Hypothalamus (tissue), 51 donors: Measurements from ENCODE around the gene CSDE1.

Source experiments
- DNase-seq, 51 donors: peaks; one replicate each; lab custom pipeline; 2025; lab: John Stamatoyannopoulos, UW

Gene CSDE1

GRCh38 chr1:114703242-114703641, 54.5 kb downstream of the CSDE1 start:
- no peak for DNase-seq

DNA sequence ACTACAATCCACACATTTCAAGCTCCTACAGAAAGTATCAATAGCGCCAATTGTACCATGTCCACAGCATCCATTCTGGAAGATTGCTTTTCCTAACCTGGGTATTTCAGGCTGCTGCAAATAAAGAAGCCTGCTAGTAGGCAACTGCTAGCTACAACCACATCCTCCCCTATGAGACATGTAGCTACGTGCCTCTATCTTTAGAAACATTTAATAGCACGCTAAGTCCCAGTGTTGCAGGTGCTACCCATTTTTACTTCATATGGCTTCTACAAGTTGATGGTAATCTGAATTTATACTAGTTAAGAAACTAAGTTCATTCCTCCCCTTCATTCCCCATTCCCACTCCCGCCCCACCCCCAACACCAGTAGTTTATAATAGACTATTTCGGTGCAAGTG, 55.0 kb downstream of the CSDE1 start:
- DNase-seq, result no peak

DNA sequence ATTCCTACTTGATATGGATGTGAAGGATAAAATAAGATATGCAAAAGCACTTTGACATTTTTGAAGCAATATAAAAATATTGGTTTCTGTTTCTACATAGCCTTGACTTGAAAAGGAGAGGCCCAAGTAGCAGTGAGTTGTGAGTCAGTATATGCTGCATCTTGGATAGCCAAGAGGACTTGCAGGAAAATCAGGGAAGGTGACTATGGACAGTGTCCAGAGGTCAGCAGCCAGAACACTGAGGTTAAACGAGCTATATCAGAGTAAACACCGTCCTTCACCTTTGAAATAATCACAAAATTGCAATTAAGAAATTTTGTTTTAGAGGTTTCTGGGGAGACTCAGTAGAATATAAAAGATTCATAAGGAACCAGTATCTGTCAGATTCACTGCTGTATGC, 55.9 kb downstream of the CSDE1 start:
- no peak for DNase-seq

DNA sequence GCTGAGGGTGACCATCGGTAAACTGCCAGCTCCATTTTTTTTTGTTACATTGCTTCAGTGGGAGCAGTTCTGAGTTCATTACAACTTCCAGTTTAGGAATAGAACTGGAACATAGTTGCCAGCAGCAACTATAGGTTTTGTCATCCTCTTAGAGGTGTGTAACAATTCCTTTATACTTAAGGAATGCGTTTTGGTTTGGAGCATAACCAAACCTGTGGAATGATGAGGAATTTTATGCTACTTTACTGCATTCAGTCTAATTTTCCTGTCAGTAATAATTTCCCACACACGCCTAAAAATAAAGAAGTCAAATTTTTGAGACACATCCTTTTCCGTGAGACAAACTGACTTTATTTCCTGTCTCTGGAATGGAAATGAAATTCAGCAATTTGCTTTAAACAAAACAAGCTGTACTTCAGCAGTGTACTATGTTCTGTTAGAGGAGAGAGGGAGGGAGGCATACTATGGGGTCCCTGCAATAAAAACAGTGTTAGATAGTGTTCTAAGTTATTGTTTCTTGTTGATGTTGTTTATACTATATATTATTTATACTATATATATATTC, 57.7 kb downstream of the CSDE1 start:
- no peak for DNase-seq

GRCh38 chr1:114696810-114697209, 61.0 kb downstream of the CSDE1 start:
- DNase-seq, result no peak

- no peak for DNase-seq
Observed at GRCh38 chr1:114695430-114696058, 62.2 kb downstream of the CSDE1 start, which contains the start of gene AMPD1. Gene AMPD1, minus strand, starts transcription at chr1:114695546. Its CDS starts 75 bp downstream, at chr1:114695471.

- DNase-seq, result no peak
Observed at GRCh38 chr1:114694540-114695310, 63.1 kb downstream of the CSDE1 start.

GRCh38 chr1:114692947-114693346, 64.8 kb downstream of the CSDE1 start:
- no peak for DNase-seq

- no peak for DNase-seq
Observed at GRCh38 chr1:114691061-114691460, 66.7 kb downstream of the CSDE1 start.

- DNase-seq, result no peak
Observed at GRCh38 chr1:114690148-114690547, 67.6 kb downstream of the CSDE1 start.

GRCh38 chr1:114688526-114688925, 69.3 kb downstream of the CSDE1 start:
- DNase-seq, result no peak

GRCh38 chr1:114685851-114686250, 71.9 kb downstream of the CSDE1 start:
- DNase-seq, result no peak

GRCh38 chr1:114677691-114678090, 80.1 kb downstream of the CSDE1 start:
- no peak for DNase-seq

GRCh38 chr1:114676115-114676514, 81.7 kb downstream of the CSDE1 start:
- DNase-seq, result no peak

DNA sequence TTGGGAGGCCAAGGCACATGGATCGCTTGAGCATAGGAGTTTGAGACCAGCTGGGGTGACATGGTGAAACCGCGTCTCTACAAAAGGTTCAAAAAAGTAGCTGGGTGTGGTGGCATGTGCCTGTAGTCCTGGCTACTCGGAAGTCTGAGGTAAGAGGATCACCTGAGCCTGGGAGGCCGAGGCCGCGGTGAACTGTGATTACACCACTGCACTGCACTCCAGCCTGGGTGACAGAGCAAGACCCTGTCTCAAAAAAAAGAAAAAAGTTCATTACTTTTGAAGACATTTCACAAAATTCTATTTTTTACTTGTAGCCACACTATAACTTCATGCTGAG, 85.9 kb downstream of the CSDE1 start:
- DNase-seq, result no peak

DNA sequence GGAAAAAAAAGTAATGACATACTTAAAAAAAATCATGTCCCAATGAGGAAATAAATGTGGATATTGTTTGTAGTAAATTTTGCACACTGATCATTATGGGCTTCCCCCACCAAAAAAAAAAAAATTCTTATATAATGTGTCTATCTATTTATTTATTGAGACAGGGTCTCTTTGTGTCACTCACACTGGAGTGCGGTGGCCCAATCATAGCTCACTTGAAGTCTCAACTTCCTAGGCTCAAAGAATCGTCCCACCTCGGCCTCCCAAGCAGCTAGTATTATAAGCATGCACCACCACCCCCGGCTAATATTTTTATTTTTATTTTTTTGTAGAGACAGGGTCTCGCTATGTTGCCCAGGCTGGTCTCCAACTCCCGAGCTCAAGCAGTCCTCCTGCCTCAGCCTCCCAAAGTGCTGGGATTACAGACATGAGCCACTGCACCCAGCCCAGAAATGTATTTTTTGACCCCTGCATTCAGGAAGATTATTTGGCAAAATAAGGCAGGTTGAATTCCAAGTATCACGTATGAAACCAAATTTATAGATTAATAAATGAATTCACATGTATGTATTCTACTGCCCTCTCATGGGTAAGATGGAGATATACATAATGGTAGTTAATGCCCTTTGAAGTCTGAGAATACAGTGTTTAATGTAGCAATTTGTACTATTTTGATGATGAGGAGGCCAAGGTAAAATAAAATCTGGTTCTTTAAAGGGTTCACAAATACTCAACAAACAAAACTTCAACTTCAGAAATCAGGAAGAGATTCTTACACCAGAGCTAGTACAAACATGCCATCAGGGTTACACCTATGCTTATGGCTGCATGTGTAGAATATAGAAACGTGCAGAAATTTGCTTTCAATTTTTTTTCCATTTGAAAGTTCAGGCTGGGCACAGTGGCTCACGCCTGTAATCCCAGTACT, 86.5 kb downstream of the CSDE1 start:
- DNase-seq, result no peak

- peak; percentile 3 to 92 (median 72) for DNase-seq
Observed at GRCh38 chr1:114670083-114671010, 87.4 kb downstream of the CSDE1 start.

DNA sequence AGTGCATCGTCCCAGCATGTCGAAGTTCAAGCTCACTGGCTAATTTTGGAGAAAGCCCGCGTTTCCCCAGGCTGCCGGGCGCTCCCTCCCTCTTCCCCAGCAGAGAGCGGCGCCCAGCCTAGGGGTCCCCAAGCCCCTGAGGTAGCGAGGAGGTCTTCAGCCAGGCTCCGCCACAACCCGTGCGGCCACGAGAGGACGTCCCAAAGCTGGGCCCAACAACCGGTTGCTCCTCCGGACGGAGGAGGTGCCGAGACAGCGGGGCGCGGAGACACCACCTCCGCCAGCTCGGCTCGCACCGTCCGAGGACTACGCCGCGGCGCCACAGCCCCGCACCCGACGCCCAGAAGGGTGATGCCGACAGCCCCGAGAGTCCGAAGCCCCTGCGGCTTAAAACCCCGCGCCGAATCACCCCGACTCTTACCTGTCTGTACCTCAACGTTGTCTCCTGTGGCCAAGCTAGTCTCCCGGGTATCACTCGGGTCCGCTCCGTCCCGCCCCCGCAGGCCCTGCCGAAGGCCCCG, 88.2 kb downstream of the CSDE1 start, which contains the start of gene DENND2C:
Gene DENND2C, minus strand, starts transcription at position 488 of the 521 bp plus-strand sequence. CDS start 44,065 bp downstream, outside the sequence.
- peak in 5 of 51 donors; percentile 20 to 48 (median 37) for DNase-seq

DNA sequence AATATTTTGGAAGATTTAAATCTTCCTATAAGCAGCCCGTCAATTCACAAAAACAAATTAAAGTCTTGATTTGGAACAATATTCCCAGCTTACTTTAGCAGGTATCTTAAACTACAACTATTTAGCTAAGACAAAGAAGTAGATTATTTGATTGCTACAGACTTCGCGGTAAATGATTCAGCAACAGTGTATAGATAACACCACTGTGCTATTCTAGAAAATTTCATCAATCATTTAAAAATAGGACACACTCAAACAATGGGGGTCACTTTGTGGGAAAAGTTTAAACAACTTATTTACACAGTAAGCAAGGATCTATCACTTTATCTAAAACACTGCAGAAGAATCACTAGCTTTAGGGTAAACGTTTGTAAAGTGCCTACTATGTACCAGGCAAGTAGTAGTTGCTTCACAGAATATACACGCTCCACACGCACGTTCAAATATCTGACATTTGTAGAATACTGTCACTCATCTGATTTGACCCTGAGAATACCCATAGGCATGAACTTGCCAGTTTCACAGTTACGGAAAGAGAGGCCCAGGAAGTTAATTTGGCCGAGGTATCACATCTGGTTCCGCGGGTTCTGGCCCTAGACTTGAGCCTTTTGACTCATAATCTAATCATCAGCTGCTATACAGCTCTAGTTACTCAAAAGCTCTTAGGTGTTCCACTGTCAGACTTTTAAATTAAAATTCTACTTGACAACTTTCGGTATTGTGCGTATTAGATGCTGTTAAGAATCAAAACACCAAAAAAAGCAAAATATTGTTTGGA, 88.8 kb downstream of the CSDE1 start:
- no peak for DNase-seq
